Adipose tissue (tissue), 3 donors: ENCODE measurements around the gene ABHD18. TPM values are rescaled to one million over a fixed set of nuclear protein-coding genes. Genes with fewer than 3 reads are reported as not detected.
"Not testable (repeated sequence)": the region's sequence is repeated elsewhere in the genome, so short reads cannot be mapped to it uniquely, and the experiment has no call there.

Source experiments
- H3K27ac ChIP-seq: one replicate; pipeline ENCODE4 v1.5.1; 2013; ENCODE audit warnings: low read depth, low read length
- WGBS, 3 donors: extraction: QIAGEN DNeasy Blood & Tissue Kit; methylation state at CpG; one replicate each; pipeline ENCODE4 v1.1.7; 2013; 5-methylcytosine and 5-hydroxymethylcytosine counted together
- polyA plus RNA-seq, 3 donors: library from polyadenylated mRNA; stranded (reverse); fragments of 200-250 nt; gene quantifications; one replicate each; pipeline ENCODE4 v1.2.3, GENCODE V29; 2013
- donor health status: healthy with polysubstance abuse.
- donor health status: Bipolar disorder and iron deficiency.
- donor health status: healthy.

Gene ABHD18
- 1 to 10 TPM; 2.8 to 4.4 (median 3.0) TPM for polyA plus RNA-seq

DNA sequence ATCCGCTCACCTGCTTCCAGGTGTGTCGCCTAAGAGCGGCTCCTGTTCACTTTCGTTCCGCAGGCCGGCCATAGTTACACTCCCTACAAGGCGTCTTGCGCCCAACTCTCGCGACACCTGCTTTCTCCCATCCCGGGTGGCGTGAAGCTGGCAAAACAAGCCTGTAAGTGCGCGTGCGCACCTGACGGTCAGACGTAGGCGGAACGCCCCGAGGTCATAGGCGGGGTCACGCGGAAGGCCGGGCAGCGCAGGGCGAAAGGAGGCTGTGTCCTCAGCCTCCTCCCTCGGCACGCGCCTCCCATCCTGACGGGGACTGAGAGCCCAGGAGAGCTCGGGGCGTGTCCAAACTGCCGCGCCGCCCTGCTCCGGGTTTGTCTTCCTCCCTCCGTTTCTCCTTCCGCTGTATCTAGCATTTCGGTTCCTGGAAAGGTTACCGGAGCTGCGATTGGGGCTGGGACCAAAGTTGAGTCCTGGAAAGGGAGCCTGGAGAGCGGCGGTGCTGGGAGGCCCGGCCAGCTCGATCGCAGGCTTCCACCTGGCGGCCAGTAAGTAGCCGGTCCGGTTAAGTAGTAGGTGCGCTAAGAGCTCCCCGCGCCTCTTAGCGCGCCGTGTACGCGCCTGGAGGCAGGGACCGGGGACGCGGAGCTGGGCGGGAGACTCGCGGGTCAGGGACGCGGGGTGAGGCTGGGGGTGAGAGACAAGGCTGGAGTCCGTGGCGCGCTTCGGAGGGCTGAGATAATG lies at the start of gene ABHD18, which contains the start of gene MFSD8:
ABHD18 (plus strand) TSS at position 345 of the 741 bp plus-strand sequence. CDS start 17,550 bp downstream, outside the sequence.
MFSD8 (minus strand) TSS at position 112 of the 741 bp plus-strand sequence; CDS start at position 72, 40 bp downstream.
- H3K27ac ChIP-seq, result peak within 1 kb of the TSS; percentile 77
- WGBS, 3 donors, result 0% methylated on average over 69 of the region's 69 CpGs

GRCh38 chr4:127916512-127916911 lies 48.7 kb upstream of the ABHD18 start:
- no peak overlapping the region for H3K27ac ChIP-seq
- 92 to 96% (median 93%) methylated on average over 3 of the region's 3 CpGs for WGBS, 3 donors

- H3K27ac ChIP-seq, result no peak overlapping the region
These were observed 48.1 kb upstream of the ABHD18 start for GRCh38 chr4:127917151-127917550.

DNA sequence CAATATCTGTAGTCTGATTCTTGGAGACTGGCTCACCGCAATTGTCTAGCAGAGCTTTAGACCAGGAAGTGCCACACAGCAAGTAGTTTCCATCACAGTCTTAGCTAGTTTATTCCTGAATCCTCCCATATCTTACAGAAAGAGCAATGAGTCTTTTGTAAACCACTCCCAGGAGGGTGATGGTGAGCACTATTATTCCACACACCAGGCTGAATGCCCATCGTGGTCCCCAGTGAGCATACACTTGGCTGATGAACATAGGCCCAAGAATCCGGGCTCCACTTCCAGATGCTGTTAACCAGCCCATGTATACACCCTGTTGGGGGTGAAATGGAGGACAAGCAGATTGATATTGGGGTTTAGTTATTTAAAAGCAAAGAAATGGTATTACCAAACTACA lies 44.7 kb upstream of the ABHD18 start:
- no peak overlapping the region for H3K27ac ChIP-seq
- 72 to 95% (median 82%) methylated on average over 3 of the region's 3 CpGs for WGBS, 3 donors

DNA sequence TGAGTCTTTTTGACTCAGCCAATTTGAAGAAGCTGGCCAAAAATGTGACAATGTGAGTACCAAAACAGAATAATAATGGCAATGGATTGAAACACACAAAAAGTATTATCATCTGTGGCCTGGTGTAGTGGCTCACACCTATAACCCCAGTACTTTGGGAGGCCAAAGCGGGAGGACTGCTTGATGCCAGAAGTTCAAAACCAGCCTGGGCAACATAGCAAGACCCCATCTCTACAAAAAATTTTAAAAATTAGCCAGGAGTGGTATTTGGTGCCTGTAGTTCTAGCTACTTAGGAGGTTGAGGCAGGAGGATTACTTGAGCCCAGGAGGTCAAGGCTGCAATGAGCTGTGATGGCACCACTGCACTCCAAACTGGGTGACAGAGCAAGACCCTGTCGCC lies 43.0 kb upstream of the ABHD18 start:
- 99 to 100% (median 100%) methylated on average over 2 of the region's 2 CpGs for WGBS, 3 donors
- no peak overlapping the region for H3K27ac ChIP-seq

DNA sequence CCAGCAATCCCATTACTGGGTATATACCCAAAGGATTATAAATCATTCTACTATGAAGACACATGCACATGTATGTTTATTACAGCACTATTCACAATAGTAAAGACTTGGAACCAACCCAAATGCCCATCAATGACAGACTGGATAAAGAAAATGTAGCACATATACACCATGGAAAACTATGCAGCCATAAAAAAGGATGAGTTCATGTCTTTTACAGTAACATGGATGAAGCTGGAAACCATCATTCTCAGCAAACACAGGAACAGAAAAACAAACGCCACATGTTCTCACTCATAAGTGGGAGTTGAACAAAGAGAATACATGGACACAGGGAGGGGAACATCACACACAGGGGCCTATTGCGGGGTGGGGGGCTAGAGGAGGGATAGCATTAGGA lies 39.5 kb upstream of the ABHD18 start:
- 95 to 97% (median 96%) methylated on average over 2 of the region's 2 CpGs for WGBS, 3 donors
- not testable (repeated sequence) for H3K27ac ChIP-seq

DNA sequence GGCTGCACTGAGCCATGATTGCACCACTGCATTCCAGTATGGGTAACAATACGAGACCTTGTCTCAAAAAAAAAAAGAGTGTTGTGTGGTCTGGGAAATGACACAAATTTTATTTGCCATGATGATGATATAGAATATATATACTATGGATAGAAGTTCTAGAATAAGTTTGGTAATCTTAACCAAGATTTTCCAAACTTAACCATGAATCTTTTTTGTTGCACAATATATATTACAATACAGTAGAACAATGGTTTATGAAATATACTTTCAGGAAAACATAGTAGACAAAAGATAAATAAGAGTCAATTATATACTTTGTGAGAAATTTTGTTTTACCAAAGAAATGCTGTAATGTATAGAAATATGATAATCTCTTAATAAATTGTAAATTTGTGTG lies 35.0 kb upstream of the ABHD18 start:
- 85 to 93% (median 91%) methylated on average over 1 of the region's 1 CpG for WGBS, 3 donors
- H3K27ac ChIP-seq, result no peak overlapping the region

- not testable (repeated sequence) for H3K27ac ChIP-seq
- 88 to 93% (median 92%) methylated on average over 6 of the region's 6 CpGs for WGBS, 3 donors
These were observed 33.4 kb upstream of the ABHD18 start for GRCh38 chr4:127931836-127932235.

DNA sequence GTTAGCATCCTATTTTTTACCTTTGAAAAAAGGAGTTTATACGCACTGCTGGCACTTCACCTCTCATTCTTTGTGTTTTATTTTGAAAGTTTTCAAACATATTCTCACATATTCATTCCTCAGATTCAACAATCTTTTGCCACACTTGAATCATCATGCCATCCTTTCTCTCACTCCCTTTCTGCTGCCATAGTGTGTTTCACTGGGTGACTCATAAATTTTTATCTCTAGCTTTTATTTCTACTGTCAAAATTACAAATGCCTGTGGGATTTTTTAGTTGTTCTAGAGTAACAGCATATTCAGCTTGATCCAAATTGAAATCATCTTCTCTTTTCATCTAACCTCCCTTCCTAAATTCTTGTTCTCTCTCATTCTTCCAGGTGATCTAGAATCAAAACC lies 28.2 kb upstream of the ABHD18 start:
- no peak overlapping the region for H3K27ac ChIP-seq
- WGBS, 3 donors, result 96 to 100% (median 100%) methylated on average over 1 of the region's 1 CpG

DNA sequence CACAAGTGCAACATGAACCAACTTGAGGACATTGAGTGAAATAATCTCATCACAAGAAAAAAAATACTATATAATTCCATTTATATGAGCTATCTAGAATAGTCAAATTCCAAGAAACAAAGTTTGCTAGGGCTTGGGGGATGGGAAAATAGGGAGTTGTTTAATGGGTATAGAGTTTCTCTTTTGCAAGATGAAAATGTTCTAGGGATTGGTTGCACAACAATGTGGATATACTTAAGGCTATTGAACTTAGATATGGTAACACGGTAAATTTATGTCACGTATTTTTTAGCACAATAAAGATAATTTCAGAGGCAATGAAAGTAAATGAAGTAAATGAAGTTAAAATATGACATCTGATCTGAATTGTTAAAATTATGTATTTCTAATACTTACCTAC lies 8.1 kb upstream of the ABHD18 start:
- 92 to 99% (median 94%) methylated on average over 2 of the region's 2 CpGs for whole genome bisulfite sequencing, 3 donors
- no peak overlapping the region for H3K27ac ChIP-seq

GRCh38 chr4:127959794-127960193 lies 5.4 kb upstream of the ABHD18 start:
- WGBS, 3 donors, result 72 to 77% (median 75%) methylated on average over 1 of the region's 1 CpG
- H3K27ac ChIP-seq, result no peak overlapping the region

DNA sequence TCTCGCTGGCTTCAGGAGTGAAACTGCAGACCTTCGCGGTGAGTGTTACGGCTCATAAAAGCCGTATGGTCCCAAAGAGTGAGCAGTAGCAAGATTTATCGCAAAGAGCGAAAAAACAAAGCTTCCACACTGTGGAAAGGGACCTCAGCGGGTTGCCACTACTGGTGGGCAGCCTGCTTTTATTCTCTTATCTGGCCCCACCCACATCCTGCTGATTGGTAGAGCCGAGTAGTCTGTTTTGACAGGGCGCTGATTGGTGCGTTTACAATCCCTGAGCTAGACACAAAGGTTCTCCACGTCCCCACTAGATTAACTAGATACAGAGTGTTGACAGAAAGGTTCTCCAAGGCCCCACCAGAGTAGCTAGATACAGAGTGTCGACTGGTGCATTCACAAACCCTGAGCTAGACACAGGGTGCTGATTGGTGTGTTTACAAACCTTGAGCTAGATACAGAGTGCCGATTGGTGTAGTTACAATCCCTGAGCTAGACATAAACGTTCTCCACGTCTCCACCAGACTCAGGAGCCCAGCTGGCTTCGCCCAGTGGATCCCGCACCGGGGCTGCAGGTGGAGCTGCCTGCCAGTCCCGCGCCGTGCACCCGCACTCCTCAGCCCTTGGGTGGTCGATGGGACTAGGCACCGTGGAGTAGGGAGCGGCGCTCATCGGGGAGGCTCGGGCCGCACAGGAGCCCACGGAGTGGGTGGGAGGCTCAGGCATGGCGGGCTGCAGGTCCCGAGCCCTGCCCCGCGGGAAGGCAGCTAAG lies 1.4 kb upstream of the ABHD18 start:
- H3K27ac ChIP-seq, result not testable (repeated sequence)
- WGBS, 3 donors, result 46 to 66% (median 65%) methylated on average over 22 to 32 of the region's 35 CpGs

DNA sequence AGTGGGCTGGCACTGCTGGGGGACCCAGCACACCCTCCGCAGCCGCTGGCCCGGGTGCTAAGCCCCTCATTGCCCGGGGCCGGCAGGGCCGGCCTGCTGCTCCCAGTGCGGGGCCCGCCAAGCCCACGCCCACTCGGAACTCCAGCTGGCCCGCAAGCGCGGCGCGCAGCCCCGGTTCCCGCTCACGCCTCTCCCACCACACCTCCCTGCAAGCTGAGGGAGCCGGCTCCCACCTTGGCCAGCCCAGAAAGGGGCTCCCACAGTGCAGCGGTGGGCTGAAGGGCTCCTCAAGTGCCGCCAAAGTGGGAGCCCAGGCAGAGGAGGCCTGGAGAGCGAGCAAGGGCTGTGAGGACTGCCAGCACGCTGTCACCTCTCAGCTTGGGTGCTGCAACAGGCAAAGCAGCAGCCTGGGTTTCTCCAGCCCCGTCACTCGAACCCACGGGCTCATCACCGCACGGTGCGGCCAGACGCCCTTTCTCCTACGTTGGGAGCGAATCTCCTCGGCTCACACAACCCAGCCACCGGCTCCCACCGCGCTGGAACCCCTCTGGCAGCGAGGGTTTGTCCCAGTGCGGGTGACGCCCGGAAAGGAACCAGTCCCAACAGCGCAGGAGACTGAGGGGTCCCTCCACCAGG lies 662 bp upstream of the ABHD18 start:
- not testable (repeated sequence) for H3K27ac ChIP-seq
- 0 to 2% (median 1%) methylated on average over 34 to 41 of the region's 41 CpGs for WGBS, 3 donors

DNA sequence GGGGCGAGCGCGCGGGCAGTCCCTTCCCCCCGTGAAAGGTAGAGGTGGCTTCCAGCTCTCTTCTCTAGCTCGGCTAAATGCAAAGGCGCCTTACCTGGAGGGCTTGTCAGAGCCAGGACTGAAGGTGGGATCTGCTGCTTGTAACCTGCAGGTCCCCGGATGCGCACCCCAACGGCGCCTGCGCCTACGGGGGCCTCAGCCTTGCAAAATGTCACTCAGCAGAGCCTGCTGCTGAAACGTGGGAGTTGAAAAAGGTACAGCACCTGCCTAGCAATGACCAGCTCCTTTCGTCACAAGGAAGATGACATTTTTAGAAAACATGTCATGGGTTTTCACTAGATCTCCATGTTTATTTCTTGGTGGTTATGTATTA lies 583 bp downstream of the ABHD18 start:
- peak overlapping the region; percentile 77 for H3K27ac ChIP-seq
- 0 to 1% (median 0%) methylated on average over 15 of the region's 15 CpGs for WGBS, 3 donors

GRCh38 chr4:127967141-127967775 lies 2.1 kb downstream of the ABHD18 start:
- 96 to 100% (median 98%) methylated on average over 1 of the region's 1 CpG for WGBS, 3 donors
- no peak overlapping the region for H3K27ac ChIP-seq

DNA sequence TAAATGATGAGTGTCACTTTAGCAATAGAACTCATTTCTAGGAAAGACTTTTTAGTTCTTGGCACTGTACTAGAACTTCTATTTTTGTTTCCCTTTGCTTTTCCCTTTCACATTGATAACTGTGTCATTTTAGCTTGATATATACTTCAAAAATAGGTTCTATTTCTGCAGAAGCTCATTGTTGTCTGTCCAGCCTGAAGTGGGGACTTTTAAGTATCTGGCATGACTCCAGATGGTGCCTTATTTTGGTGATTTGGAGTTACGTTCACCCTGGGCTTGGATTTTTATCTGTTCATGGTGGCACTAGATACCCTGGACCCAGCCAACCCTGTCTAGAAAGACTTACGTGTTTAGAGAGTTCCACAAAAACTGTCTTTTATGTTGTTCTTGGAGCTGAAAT lies 3.4 kb downstream of the ABHD18 start:
- WGBS, 3 donors, result 48 to 82% (median 75%) methylated on average over 2 of the region's 2 CpGs
- H3K27ac ChIP-seq, result no peak overlapping the region

DNA sequence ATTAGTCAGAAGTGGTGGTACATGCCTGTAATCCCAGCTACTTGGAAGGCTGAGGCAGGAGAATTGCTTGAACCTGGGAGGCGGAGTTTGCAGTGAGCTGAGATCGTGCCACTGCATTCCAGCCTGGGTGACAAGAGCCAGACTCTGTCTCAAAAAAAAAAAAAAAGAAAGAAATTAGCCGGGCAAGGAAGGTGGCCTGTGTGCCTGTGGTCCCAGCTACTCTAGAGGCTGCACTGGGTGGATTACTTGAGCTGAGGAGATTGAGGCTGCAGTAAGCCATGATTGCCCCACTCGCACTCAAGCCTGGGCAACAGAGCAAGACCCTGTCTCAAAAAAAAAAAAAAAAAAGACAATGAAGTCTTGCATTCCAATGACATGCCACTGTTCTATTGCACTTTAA lies 5.7 kb downstream of the ABHD18 start:
- not testable (repeated sequence) for H3K27ac ChIP-seq
- 70 to 88% (median 84%) methylated on average over 4 of the region's 4 CpGs for WGBS, 3 donors

- 86 to 96% (median 95%) methylated on average over 2 of the region's 2 CpGs for WGBS, 3 donors
- H3K27ac ChIP-seq, result no peak overlapping the region
These were observed 10.0 kb downstream of the ABHD18 start for GRCh38 chr4:127975121-127975770.
